Prostate gland (tissue), 2 donors: Measurements from ENCODE around the gene VTI1B.

ENCODE experiments used
- POLR2A ChIP-seq: fragments of 450-650 bp; IDR thresholded peaks from one replicate; pipeline ENCODE4 v1.6.1; 2016; ENCODE audit warnings: antibody characterized with exemption, mild to moderate bottlenecking
- POLR2AphosphoS5 ChIP-seq: sonication (generic); formaldehyde crosslinking; IDR thresholded peaks from one replicate; pipeline ENCODE4 v1.6.1; 2017; ENCODE audit warnings: antibody characterized with exemption
- TF ChIP-seq, protein P1 (sequence below), 4 experiments: fragments of 200-600 bp in 2 of 4; fragments of 450-650 bp in 2 of 4; sonication (generic) in 2 of 4; IDR thresholded peaks; 1 replicate in 3 of 4; 2 replicates in 1 of 4; pipeline ENCODE4 v1.5.1; 2016 to 2019; ENCODE audit warnings: antibody characterized with exemption in 4 of 4, mild to moderate bottlenecking in 2 of 4, moderate library complexity in 2 of 4

DNA sequence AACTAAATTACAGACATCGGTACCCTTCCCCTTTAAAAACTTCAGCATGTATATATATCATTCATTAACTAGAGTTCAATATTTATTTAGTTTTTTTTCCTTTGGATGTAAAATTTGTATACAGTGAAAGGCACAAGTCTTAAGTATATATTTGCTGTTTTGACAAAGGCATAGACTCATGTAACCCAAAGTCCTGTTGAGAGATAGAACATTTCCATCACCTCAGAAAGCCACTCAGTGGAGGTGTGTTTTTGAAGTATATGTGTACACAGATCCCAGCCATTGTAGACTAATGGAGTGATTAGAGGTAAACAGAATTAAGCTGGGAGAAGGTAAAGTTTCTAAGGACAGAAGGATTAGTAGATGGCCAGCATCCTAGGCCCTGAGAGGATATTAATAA lies 42.6 kb upstream of the VTI1B start:
- TF ChIP-seq, protein P1, sequence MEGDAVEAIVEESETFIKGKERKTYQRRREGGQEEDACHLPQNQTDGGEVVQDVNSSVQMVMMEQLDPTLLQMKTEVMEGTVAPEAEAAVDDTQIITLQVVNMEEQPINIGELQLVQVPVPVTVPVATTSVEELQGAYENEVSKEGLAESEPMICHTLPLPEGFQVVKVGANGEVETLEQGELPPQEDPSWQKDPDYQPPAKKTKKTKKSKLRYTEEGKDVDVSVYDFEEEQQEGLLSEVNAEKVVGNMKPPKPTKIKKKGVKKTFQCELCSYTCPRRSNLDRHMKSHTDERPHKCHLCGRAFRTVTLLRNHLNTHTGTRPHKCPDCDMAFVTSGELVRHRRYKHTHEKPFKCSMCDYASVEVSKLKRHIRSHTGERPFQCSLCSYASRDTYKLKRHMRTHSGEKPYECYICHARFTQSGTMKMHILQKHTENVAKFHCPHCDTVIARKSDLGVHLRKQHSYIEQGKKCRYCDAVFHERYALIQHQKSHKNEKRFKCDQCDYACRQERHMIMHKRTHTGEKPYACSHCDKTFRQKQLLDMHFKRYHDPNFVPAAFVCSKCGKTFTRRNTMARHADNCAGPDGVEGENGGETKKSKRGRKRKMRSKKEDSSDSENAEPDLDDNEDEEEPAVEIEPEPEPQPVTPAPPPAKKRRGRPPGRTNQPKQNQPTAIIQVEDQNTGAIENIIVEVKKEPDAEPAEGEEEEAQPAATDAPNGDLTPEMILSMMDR (IDR thresholded peaks at IDR 0.05), result no peak
- TF ChIP-seq POLR2A (no peak), POLR2AphosphoS5 (no peak)
